ENCODE data around the gene ZNF264.
"Not testable (repeated sequence)": the region's sequence is repeated elsewhere in the genome, so short reads cannot be mapped to it uniquely, and the experiment has no call there.

Gene ZNF264

GRCh38 chr19:57245066-57245465 lies 53.8 kb downstream of the ZNF264 start:
- TF ChIP-seq SUZ12 (IDR thresholded peaks at IDR 0.05; ENCODE audit: extremely low read depth, insufficient read depth, insufficient read length) (no peak), ZNF274 (IDR thresholded peaks at IDR 0.05; ENCODE audit: low read depth, low read length) (no peak), YY1 (IDR thresholded peaks at IDR 0.05; ENCODE audit: insufficient read depth, insufficient read length) (no peak)
- Histone ChIP-seq H3K9me3 (ENCODE audit: insufficient read depth, low read length) (no peaks in the 10 kb centered on the region), H3K9ac (ENCODE audit: insufficient read length, low read depth) (no peak overlapping the region), H3K36me3 (ENCODE audit: insufficient read depth, insufficient read length, low read length) (peaks cover 46% of the 10 kb centered on the region), H3K4me3 (ENCODE audit: insufficient read length, low read depth) (no peak overlapping the region), H3K27me3 (ENCODE audit: insufficient read depth, insufficient read length) (no peaks in the 10 kb centered on the region), H3K4me1 (ENCODE audit: insufficient read depth, insufficient read length) (no peaks in the 10 kb centered on the region)
- no peak for DNase-seq (ENCODE audit: low read depth, low spot score)

DNA sequence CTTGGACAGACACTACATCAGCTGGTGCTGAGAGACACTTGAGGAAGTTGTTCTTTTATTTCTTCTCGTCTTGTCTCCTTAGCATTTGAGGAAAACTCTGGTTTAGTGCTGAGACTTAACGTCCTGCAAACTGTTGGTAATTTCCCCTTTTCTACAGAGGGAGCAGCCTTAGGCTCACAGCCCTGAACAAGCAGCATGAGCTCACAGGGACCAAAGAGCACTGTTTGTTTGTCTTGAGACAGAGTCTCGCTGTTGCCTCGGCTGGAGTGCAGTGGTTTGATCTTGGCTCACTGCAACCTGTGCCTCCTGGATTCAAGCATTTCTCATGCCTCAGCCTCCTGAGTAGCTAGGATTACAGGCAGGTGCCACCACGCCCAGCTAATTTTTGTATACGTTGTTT lies 54.7 kb downstream of the ZNF264 start:
- TF ChIP-seq ZNF274 (IDR thresholded peaks at IDR 0.05; ENCODE audit: low read depth, low read length) (no peak), SUZ12 (IDR thresholded peaks at IDR 0.05; ENCODE audit: extremely low read depth, insufficient read depth, insufficient read length) (no peak), YY1 (IDR thresholded peaks at IDR 0.05; ENCODE audit: insufficient read depth, insufficient read length) (no peak)
- H3K9me3 ChIP-seq (ENCODE audit: insufficient read depth, low read length) = no peaks in the 10 kb centered on the region
- H3K9ac ChIP-seq (ENCODE audit: insufficient read length, low read depth) = no peak overlapping the region
- no peaks in the 10 kb centered on the region for H3K27me3 ChIP-seq (ENCODE audit: insufficient read depth, insufficient read length)
- no peak overlapping the region for H3K4me3 ChIP-seq (ENCODE audit: insufficient read length, low read depth)
- H3K4me1 ChIP-seq (ENCODE audit: insufficient read depth, insufficient read length) = no peaks in the 10 kb centered on the region
- no peak for DNase-seq (ENCODE audit: low read depth, low spot score)
- H3K36me3 ChIP-seq (ENCODE audit: insufficient read depth, insufficient read length, low read length) = peaks cover 52% of the 10 kb centered on the region

DNA sequence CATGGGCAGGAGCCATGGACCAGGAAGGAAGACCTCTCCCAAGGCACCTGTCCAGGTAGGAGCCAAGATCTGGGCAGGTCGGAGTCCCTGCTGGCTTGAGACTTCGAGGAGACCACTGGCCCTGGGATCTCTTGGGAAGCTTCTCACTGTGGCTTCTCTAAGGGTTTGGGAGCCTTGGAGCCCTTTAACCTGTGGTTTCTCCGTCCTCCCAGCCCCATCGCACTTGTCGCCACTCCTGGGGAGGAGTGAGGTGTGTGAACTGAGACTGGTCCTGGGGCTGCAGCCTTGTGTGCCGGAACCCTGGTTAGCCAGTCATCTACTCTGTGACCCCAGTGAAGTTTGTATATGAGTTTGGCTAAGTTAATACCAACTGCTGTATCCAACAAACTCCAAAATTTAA lies 57.3 kb downstream of the ZNF264 start:
- Histone ChIP-seq H3K9me3 (ENCODE audit: insufficient read depth, low read length) (no peaks in the 10 kb centered on the region), H3K4me1 (ENCODE audit: insufficient read depth, insufficient read length) (no peaks in the 10 kb centered on the region), H3K36me3 (ENCODE audit: insufficient read depth, insufficient read length, low read length) (peaks cover 60% of the 10 kb centered on the region), H3K9ac (ENCODE audit: insufficient read length, low read depth) (no peak overlapping the region), H3K4me3 (ENCODE audit: insufficient read length, low read depth) (no peak overlapping the region), H3K27me3 (ENCODE audit: insufficient read depth, insufficient read length) (no peaks in the 10 kb centered on the region)
- TF ChIP-seq ZNF274 (IDR thresholded peaks at IDR 0.05; ENCODE audit: low read depth, low read length) (no peak), YY1 (IDR thresholded peaks at IDR 0.05; ENCODE audit: insufficient read depth, insufficient read length) (no peak), SUZ12 (IDR thresholded peaks at IDR 0.05; ENCODE audit: extremely low read depth, insufficient read depth, insufficient read length) (no peak)
- DNase-seq (ENCODE audit: low read depth, low spot score) = no peak

GRCh38 chr19:57249329-57249728 lies 58.0 kb downstream of the ZNF264 start:
- H3K36me3 ChIP-seq (ENCODE audit: insufficient read depth, insufficient read length, low read length) = peaks cover 64% of the 10 kb centered on the region
- no peaks in the 10 kb centered on the region for H3K4me1 ChIP-seq (ENCODE audit: insufficient read depth, insufficient read length)
- TF ChIP-seq YY1 (IDR thresholded peaks at IDR 0.05; ENCODE audit: insufficient read depth, insufficient read length) = no peak
- no peak for TF ChIP-seq ZNF274 (IDR thresholded peaks at IDR 0.05; ENCODE audit: low read depth, low read length)
- TF ChIP-seq SUZ12 (IDR thresholded peaks at IDR 0.05; ENCODE audit: extremely low read depth, insufficient read depth, insufficient read length) = no peak

DNA sequence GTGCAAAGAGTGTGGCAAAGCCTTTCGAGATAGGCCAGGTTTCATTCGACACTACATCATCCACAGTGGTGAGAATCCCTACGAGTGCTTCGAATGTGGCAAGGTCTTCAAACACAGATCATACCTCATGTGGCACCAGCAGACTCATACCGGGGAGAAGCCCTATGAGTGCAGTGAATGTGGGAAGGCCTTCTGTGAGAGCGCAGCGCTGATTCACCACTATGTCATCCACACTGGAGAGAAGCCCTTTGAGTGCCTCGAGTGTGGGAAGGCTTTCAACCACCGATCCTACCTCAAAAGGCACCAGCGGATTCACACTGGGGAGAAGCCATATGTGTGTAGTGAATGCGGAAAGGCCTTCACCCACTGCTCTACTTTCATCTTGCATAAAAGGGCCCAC lies 62.5 kb downstream of the ZNF264 start:
- H3K9ac ChIP-seq (ENCODE audit: insufficient read length, low read depth); H3K4me3 ChIP-seq (ENCODE audit: insufficient read length, low read depth); H3K4me1 ChIP-seq (ENCODE audit: insufficient read depth, insufficient read length); H3K27me3 ChIP-seq (ENCODE audit: insufficient read depth, insufficient read length); H3K9me3 ChIP-seq (ENCODE audit: insufficient read depth, low read length); DNase-seq (ENCODE audit: low read depth, low spot score): not testable (repeated sequence)
- peaks cover 47% of the 10 kb centered on the region for H3K36me3 ChIP-seq (ENCODE audit: insufficient read depth, insufficient read length, low read length)

More at GRCh38 chr19:57249329-57249728, 58.0 kb downstream of the ZNF264 start:
- Histone ChIP-seq H3K27me3 (ENCODE audit: insufficient read depth, insufficient read length) (no peaks in the 10 kb centered on the region), H3K9ac (ENCODE audit: insufficient read length, low read depth) (no peak overlapping the region), H3K9me3 (ENCODE audit: insufficient read depth, low read length) (no peaks in the 10 kb centered on the region), H3K4me3 (ENCODE audit: insufficient read length, low read depth) (no peak overlapping the region)
- DNase-seq (ENCODE audit: low read depth, low spot score) = no peak

GRCh38 chr19:57262044-57262443 lies 70.7 kb downstream of the ZNF264 start:
- no peaks in the 10 kb centered on the region for H3K9me3 ChIP-seq (ENCODE audit: insufficient read depth, low read length)
- no peaks in the 10 kb centered on the region for H3K36me3 ChIP-seq (ENCODE audit: insufficient read depth, insufficient read length, low read length)
- H3K4me3 ChIP-seq (ENCODE audit: insufficient read length, low read depth) = no peak overlapping the region
- no peaks in the 10 kb centered on the region for H3K4me1 ChIP-seq (ENCODE audit: insufficient read depth, insufficient read length)
- H3K27me3 ChIP-seq (ENCODE audit: insufficient read depth, insufficient read length) = no peaks in the 10 kb centered on the region
- no peak overlapping the region for H3K9ac ChIP-seq (ENCODE audit: insufficient read length, low read depth)
- no peak for TF ChIP-seq YY1 (IDR thresholded peaks at IDR 0.05; ENCODE audit: insufficient read depth, insufficient read length)
- no peak for TF ChIP-seq SUZ12 (IDR thresholded peaks at IDR 0.05; ENCODE audit: extremely low read depth, insufficient read depth, insufficient read length)
- TF ChIP-seq ZNF274 (IDR thresholded peaks at IDR 0.05; ENCODE audit: low read depth, low read length) = no peak
- DNase-seq (ENCODE audit: low read depth, low spot score) = no peak

DNA sequence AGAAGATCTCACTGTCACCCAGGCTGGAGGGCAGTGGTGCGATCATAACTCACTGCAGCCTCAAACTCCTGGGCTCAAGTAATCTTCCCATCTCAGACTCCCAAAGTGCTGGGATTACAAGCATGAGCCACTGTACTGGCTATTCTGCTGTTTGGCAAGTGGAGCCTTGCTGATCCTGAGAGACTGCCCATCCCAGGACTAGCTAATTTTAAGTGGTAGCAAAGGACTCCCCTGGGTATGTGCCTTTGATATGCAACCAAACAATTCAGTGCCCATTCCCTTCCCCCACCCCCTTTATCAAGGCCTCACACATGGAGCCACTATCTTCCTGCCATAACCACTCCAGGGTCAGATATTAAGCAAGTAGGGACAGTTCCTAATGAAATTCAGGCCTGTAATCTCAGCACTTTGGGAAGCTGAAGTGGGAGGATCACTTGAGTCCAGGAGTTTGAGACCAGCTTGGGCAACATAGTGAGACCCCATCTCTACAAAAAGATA lies 72.0 kb downstream of the ZNF264 start:
- H3K4me3 ChIP-seq (ENCODE audit: insufficient read length, low read depth) = no peak overlapping the region
- no peak for TF ChIP-seq ZNF274 (IDR thresholded peaks at IDR 0.05; ENCODE audit: low read depth, low read length)
- no peak for TF ChIP-seq SUZ12 (IDR thresholded peaks at IDR 0.05; ENCODE audit: extremely low read depth, insufficient read depth, insufficient read length)
- no peak for TF ChIP-seq YY1 (IDR thresholded peaks at IDR 0.05; ENCODE audit: insufficient read depth, insufficient read length)
- H3K36me3 ChIP-seq (ENCODE audit: insufficient read depth, insufficient read length, low read length) = no peaks in the 10 kb centered on the region
- H3K27me3 ChIP-seq (ENCODE audit: insufficient read depth, insufficient read length) = no peaks in the 10 kb centered on the region
- H3K9me3 ChIP-seq (ENCODE audit: insufficient read depth, low read length) = no peaks in the 10 kb centered on the region
- DNase-seq (ENCODE audit: low read depth, low spot score) = no peak
- no peak overlapping the region for H3K9ac ChIP-seq (ENCODE audit: insufficient read length, low read depth)
- no peaks in the 10 kb centered on the region for H3K4me1 ChIP-seq (ENCODE audit: insufficient read depth, insufficient read length)

DNA sequence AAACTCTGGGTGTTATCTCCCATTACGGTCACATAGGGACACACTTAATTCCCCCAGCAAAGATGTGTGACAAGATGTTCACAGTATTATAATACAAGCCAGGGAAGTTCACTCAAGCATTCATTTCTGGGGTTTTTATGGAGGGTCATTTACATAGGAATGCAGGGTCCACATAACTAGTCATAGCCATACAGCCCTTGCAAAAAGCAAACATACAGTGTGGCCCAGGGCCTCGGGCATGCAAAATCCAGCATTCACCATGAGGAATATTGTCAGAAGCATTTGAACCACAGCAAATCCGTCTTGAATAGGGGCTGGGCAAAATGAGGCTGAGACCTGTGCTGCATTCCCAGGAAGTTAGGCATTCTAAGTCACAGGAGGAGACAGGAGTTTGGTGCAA lies 76.0 kb downstream of the ZNF264 start:
- Histone ChIP-seq H3K36me3 (ENCODE audit: insufficient read depth, insufficient read length, low read length) (no peaks in the 10 kb centered on the region), H3K4me3 (ENCODE audit: insufficient read length, low read depth) (no peak overlapping the region), H3K9me3 (ENCODE audit: insufficient read depth, low read length) (no peaks in the 10 kb centered on the region), H3K9ac (ENCODE audit: insufficient read length, low read depth) (no peak overlapping the region), H3K27me3 (ENCODE audit: insufficient read depth, insufficient read length) (no peaks in the 10 kb centered on the region), H3K4me1 (ENCODE audit: insufficient read depth, insufficient read length) (no peaks in the 10 kb centered on the region)
- DNase-seq (ENCODE audit: low read depth, low spot score) = no peak
- no peak for TF ChIP-seq YY1 (IDR thresholded peaks at IDR 0.05; ENCODE audit: insufficient read depth, insufficient read length)
- no peak for TF ChIP-seq ZNF274 (IDR thresholded peaks at IDR 0.05; ENCODE audit: low read depth, low read length)
- no peak for TF ChIP-seq SUZ12 (IDR thresholded peaks at IDR 0.05; ENCODE audit: extremely low read depth, insufficient read depth, insufficient read length)

Data from NT2/D1 (cell line).